GM15510 (cell line): Measurements from ENCODE around the gene RER1.

Source experiments
- POLR2A ChIP-seq: IDR thresholded peaks from 3 replicates; pipeline ENCODE4 v1.6.1; 2011; ENCODE audit warnings: borderline replicate concordance; ENCODE audit not compliant: insufficient read length; ENCODE audit errors: extremely low read depth

Gene RER1

DNA sequence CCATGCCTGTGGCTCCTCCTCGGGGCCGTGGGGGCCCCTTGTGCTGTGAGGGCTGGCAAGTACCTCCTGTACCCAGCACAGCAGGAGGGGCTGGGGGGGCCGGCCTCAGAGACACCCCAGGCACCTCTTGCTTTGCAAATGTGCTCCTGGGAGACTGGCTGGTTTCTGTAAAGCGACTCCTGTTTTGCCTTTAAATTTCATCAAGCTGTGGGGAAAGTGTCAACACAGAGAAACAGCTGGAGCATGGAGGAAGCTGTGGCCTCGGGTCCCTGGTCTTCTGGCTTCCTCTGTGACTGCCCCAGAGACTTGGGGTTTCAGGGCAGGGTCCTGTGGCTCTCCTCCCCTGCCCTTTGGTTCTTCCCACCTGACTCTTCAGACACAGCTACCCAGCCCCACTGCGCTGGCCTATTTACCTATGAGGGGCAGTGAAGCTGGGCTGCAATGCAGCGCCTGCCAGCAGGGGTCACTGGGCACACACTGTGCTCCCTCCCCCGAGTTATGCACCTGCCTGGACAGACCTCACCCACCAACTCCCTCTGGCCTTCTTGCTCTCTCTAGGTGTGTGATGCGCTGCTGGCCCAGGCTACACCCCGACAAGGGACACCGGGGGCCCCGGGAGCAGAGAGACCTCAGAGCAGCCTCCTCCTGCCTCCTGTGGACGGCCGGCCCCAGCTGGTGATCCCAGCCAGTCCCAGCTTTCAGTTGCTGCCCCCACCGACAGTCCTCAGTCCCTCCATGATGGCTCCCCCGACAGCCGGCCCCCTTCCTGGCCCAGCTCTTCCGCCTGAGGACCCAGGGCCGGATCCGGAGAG is 38.3 kb downstream of the RER1 start:
- TF ChIP-seq POLR2A, result no peak

DNA sequence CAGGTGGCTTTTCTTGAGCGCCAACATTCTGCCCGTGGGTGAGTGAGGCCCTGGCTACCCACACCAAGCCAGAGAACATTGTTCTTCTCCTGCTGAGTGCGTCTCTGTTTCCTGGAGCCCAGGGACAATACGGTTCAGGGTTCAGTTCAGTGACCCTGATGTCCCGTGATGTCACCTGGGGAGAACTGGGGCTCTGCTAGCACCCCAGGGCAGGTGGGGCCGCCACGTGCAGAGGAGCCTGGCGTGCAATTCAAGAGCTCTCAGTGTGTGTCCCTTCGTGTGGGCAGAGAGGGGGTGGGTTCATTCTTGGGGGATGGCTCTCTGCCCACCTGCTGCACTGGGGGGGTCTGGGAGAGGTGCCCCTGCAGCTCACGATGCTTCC is 38.9 kb downstream of the RER1 start:
- no peak for TF ChIP-seq POLR2A

DNA sequence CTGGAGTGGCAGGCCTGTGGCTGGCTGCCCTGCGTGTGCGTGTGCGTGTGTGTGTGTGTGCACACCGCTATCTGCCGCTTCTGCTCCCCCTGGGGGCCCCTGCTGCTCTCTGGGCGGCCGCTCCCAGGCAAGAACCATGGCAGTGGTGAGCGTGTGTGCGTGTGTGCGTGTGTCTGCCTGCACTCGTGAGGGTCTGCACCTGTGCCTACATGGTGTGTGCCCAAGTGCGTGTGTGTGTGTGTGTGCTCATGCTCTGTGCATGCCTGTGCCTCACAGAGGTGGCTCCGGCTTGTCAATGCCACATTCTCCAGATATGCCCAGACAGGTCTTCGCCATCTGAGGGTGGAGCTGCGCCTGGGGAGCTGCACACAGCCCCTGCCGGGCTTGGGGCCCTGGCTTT is 39.5 kb downstream of the RER1 start:
- no peak for TF ChIP-seq POLR2A

DNA sequence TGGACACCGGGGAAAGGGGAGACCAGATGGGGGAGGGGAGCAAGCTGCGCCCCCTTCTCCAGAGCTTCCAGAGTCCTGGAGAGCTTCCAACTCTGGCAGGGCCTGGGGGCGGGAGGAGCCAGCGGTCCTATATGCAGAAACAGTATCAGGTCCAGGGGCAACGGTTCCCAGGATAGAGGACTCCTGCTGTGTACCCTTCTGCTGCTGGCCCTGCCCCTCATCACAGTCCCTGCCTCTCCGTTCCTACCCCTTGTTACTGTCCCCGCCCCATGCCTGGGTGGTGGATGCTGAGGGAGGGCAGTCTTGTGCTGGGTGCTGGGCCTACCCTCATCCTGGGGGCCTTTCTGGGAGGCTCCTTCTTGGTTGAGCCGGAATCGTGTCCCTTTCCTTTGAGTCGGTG is 39.9 kb downstream of the RER1 start:
- TF ChIP-seq POLR2A, result no peak

DNA sequence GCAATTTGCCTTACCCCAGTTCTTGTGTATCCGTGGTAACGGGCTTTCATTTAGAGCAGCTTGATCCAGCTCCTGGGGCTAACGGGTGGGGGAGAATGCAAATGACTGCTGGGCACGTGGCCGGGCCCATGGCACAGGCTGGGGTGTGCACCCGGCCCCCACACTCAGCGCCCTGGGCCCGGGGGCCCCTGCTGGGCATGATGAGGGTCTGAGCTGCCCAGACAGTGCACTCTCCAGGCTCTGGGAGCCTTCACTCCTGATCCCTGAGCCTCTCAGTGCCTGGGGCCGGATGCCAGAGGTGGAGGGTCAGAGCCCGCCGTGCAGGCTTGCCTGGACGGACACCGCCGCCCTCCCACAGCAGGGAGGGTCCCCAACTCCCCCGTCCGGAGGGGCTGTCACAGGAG is 40.8 kb downstream of the RER1 start:
- no peak for TF ChIP-seq POLR2A

DNA sequence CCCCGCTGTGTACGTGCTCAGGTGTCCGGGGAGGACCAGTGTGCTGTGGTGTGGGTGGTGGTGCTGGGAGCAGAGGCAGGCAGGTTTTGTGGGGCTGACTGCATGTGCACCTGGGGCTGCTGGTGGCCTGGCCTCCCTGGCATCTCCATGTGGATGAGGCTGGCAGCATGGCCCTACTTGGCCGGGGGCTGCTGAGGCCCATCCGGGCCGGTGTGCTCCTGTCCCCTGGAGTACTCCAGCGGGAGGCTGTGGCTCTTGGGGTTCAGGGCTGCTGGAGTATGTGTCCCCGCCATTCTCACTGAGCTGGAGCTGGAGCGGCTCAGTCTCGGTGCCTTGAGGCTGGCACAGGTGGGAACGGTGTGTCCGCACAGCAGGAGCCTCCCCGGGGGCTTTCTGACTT is 41.6 kb downstream of the RER1 start:
- no peak for TF ChIP-seq POLR2A

DNA sequence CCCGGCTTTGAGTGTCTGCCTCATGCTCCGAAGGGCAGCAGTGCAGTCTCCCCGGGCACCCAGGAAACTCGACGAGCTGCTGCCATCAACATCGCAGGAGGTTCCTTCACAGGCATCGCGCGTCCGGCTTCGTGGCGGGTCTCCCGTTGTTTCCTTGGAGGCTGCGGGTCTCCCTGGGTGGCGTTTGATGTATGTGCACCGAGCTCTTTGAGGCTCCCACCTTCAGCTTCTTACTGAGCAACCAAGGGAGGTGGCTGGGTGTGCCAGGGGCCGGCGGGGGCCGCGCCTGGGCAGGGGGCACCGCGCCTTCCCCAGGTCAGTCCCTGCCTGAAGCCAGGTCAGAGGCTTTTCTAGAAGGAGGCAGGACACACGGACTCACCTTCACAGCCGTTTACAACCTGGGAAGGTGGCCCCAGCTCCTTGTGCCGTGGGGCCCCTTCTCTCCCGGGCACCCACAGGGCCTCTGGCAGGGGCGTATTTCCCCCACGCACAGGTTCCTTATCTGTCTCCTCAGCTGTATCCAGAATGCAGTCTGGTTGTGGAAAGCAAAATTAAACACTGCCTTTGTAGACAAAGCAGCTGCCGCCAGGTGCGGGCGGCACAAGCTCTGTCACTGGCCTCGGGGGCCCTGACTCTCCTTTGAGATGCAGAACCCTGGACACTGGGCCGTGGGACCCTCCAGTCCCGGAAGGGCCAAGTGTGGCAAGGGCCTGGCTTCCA is 42.5 kb downstream of the RER1 start:
- TF ChIP-seq POLR2A, result no peak

DNA sequence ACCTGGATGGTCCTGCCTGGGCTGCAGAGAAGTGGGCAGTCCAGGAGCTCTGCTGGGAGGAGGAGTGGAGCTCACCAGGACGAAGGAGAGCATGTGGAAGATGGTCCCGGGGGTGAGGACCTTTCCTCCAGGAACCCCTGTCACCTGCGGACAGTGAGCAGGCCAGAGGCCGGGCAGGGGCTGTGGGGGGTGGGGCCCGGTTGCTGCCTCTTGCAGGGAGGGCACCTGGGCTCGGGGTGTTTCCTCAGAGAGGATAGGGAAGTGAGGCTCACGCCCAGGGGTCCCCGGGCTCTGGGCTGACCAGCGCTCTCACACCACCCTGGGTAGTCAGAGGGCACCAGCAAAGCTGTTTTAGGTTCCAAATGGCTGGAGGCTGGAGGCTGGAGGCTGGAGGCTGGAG is 43.5 kb downstream of the RER1 start:
- TF ChIP-seq POLR2A, result no peak

DNA sequence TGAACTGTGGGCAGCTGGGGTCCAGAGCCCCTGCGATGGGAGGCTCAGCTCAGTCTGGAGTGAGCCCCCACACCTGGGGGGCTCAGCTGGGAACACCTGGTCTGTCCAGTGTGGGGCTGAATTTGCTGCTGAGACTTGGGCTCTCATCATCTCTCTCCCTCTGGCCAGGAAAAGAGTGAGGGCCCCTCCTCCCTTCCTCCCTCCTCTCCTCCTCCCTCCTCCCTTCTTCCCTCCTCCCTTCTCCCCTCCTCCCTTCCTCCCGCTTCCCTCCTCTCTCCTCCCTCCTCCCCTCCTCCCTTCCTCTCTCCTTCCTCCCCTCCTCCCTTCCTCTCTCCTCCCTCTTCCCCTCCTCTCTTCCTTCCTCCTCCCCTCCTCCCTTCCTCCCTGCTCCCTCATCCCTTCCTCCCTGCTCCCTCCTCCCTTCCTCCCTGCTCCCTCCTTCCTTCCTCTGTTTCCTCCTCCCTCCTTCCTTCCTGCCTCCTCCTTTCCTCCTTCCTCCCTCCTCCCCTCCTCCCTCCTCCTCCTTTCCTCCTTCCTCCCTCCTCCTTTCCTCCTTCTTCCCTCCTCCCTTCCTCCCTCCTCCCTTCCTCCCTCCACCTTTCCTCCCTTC is 44.2 kb downstream of the RER1 start:
- no peak for TF ChIP-seq POLR2A

DNA sequence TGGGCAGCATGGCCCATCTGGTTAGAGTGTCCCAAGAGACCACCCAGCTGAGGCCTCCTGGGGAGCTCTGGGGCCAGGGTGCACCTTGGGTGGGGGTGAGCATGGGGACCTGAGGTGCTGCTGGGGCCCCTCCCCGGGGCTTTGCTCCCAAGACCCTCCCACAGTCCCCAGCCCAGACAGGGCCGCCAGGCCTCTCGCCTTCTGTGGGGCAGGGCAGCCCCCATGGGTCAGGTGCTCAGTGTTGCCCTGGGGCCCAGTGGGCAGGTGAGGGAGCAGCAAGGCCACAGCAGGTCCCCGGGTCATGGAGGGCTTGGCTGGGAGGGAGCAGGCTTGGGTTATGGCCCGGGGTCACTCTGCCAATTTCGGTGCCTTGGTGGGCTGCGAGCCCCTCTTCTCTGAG is 45.2 kb downstream of the RER1 start:
- TF ChIP-seq POLR2A, result no peak

DNA sequence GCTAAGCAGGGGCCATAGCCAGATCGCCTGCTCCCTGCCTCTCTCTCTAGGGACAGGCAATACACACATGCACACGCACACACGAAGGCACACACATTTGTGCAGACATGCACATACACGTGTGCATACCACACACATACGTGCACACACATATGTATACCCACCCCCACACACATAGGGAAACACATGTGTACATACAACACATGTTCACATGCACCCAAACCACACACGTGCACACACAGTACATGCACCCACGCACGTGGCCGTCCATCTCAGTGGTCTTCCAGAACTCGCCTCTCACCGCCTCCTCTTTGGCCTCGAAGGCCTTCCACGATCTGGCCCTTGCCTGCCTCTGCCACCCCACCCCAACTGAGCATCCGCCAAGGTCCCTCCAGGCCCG is 46.0 kb downstream of the RER1 start:
- TF ChIP-seq POLR2A, result no peak

DNA sequence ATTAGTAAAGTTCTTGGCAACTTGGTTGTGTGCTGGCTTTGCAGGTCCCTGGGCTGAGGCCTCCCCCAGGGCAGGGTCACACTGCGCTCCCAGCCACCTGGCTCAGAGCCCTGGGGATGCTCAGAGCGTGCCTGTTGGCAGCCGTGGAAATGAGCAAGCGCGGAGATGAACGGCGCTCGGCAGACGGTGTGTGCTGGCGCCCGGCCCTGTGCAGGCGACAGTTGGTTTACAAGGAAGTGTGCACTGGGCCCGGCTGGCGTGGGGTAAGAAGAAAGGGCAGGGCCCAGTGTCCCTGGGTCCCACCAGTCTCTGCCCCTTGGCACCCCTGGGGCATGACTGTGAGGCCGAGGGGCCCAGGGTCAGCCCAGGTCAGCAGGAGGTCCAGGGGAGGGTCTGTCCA is 46.4 kb downstream of the RER1 start:
- TF ChIP-seq POLR2A, result no peak

DNA sequence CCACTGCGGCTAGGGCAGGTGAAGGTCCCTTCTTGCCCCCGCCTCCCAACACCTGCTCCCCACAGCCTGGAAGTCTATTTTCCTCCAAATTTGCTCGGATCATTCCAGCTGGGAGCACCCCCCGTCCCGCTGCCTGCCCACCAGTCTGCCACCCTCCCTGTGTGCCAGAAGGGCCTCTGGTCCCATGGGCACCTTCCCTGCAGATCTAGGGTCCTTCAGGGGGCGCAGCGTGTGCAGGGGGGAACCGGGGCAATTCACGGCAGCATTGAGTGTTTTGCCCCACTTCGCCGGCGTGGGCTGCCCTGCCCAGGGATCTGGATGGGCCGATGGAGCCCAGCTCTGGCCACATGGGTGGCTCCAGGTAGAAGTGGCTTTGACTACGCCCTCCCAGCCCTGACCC is 47.0 kb downstream of the RER1 start:
- TF ChIP-seq POLR2A, result no peak

DNA sequence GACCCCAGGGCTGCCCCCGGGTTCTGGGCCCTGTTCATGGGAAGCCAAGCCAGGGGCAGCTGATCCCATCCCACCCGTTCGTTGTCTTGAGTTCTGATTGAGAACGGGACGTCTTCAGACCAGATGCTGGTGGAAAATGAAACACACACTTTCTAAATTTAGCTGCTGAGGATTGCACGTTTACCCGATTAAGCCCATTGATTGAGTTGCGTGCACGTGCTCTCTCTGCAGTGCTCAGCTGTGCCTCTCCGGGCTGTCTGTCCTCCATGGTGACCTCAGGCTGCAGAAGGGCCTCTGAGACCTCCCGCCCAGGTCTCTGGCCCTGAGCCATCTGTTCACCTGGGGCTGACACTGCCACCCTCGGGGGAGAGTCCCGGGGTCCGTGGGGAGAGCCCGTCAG is 47.7 kb downstream of the RER1 start:
- no peak for TF ChIP-seq POLR2A

DNA sequence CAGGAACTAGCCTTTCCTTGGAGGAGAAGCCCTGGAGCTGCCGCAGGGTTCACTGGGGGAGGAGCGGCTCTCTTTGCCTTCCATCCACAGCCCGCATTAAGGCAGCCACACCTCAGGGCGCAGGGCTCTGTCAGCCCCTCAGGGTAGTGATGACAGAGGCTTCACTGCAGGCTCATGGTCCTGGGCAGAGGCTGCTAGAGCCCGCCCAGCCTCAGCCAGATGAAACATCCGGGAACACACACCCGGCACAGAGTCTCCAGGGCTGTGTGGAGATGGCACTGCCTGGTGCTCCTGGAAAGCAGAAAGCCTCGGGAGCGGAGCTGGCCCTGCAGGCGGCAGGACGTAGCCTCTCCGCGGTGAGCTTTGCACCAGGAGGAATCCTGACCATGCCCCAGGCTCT is 50.1 kb downstream of the RER1 start:
- no peak for TF ChIP-seq POLR2A

DNA sequence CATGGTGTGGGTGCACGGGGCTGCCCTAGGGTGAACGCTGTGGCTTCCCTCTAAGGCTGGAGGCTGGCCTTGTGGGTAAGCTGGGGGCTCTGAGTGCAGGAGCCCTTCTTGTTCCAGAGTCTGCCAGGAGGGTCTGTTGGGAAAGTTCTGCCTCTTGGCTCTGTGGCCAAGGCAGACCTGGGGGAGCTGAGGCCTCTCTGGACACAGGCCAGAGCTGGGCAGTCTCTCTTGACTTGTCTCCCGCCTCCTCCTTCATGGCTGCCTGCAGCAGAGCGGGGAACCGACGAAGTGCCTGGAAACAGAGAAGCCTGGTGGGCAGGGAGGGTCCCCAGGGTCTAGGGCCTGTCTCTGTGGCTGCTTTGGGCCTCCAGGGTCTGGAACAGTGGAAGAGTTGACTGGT is 51.0 kb downstream of the RER1 start:
- no peak for TF ChIP-seq POLR2A
